ENCODE data around the gene LRRK1.

GRCh38 chr15:100885116-100885515 lies 34.0 kb upstream of the LRRK1 start:
- TF ChIP-seq, protein P1, sequence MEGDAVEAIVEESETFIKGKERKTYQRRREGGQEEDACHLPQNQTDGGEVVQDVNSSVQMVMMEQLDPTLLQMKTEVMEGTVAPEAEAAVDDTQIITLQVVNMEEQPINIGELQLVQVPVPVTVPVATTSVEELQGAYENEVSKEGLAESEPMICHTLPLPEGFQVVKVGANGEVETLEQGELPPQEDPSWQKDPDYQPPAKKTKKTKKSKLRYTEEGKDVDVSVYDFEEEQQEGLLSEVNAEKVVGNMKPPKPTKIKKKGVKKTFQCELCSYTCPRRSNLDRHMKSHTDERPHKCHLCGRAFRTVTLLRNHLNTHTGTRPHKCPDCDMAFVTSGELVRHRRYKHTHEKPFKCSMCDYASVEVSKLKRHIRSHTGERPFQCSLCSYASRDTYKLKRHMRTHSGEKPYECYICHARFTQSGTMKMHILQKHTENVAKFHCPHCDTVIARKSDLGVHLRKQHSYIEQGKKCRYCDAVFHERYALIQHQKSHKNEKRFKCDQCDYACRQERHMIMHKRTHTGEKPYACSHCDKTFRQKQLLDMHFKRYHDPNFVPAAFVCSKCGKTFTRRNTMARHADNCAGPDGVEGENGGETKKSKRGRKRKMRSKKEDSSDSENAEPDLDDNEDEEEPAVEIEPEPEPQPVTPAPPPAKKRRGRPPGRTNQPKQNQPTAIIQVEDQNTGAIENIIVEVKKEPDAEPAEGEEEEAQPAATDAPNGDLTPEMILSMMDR (IDR thresholded peaks at IDR 0.05; ENCODE audit: low read depth, low read length, poor library complexity, severe bottlenecking), result no peak
- no peak for TF ChIP-seq EZH2phosphoT487 (IDR thresholded peaks at IDR 0.05; ENCODE audit: borderline replicate concordance, low read length)

Measured in DOHH2 (cell line).